CD4-positive, alpha-beta T cell treated with Interleukin-2 at 100 ng/mL for 4 hours (primary cell): Measurements from ENCODE around the gene DCLRE1C.
"Not testable (repeated sequence)": the region's sequence is repeated elsewhere in the genome, so short reads cannot be mapped to it uniquely, and the experiment has no call there.

ENCODE experiments used
- DNase-seq: peaks from one replicate; pipeline ENCODE4 v3.0.0-alpha.2; 2020; ENCODE audit warnings: low spot score

The DCLRE1C gene

DNA sequence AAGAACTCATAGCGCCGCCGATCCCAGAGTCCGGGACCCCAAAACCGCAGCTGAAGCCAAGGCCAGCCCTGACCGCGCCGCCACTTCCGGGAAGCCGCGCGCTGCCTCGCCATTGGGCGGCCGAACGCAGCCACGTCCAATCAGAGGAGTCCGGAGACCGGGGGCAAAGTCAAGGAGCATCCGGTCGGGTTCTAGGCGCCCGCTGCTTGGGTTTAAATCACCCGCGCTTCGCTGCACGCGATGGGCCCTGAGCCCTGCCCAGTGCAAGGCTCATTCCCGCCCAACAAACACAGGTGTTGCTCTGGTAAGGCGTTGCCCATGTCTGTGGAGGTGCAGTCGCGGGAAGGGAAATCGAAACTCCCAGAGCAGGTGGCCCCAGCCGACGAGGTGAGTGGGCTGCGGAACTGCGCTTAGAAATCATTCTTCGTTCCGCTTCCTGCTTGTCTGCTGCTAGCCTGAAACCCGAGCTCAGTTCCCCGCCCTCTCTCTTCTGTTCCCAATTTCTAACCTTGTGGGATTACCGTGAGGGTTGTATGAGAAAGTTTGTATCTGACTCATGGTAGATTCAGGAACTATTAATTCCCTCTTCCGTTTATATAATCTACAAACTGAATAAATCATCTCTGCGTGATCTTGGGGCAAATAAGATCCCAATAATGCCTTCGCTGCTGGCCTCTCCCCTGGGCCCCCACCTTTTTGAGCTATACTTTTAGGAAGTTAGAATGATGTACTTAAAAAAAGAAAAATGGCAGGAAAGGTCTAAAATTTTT is at the start of gene DCLRE1C:
TSS of gene DCLRE1C (minus strand) at position 96 of the 770 bp plus-strand sequence. CDS start at position 10, 86 bp downstream.
- DNase-seq: peak; percentile 90

DNA sequence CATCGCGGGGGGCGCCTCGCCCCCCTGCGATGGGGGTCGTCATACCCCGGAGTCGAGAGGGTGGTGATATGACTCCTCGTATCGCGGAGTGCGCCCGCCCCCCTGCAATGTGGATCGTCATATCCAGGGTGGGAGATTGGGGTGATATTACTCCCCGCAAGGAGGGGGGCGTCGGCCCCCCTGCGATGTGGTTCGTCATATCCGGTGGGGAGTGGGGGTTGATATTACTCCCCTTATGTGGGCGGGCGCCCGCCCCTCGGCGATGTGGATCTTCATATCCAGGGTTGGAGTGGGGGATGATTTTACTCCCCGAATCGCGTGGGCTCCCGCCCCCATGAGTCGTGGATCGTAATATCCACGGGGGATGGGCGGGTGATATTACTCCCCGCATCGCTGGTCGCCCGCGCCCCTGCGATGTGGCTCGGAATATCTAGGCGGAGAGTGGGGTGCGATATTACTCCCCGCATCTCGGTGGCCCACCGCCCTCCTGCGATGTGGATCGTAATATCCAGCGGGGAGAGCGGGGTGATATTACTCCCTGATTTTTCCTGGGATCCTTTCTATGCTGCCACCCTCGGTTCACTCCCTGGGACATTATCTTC is 42.2 kb upstream of the DCLRE1C start:
- DNase-seq: no peak

DNA sequence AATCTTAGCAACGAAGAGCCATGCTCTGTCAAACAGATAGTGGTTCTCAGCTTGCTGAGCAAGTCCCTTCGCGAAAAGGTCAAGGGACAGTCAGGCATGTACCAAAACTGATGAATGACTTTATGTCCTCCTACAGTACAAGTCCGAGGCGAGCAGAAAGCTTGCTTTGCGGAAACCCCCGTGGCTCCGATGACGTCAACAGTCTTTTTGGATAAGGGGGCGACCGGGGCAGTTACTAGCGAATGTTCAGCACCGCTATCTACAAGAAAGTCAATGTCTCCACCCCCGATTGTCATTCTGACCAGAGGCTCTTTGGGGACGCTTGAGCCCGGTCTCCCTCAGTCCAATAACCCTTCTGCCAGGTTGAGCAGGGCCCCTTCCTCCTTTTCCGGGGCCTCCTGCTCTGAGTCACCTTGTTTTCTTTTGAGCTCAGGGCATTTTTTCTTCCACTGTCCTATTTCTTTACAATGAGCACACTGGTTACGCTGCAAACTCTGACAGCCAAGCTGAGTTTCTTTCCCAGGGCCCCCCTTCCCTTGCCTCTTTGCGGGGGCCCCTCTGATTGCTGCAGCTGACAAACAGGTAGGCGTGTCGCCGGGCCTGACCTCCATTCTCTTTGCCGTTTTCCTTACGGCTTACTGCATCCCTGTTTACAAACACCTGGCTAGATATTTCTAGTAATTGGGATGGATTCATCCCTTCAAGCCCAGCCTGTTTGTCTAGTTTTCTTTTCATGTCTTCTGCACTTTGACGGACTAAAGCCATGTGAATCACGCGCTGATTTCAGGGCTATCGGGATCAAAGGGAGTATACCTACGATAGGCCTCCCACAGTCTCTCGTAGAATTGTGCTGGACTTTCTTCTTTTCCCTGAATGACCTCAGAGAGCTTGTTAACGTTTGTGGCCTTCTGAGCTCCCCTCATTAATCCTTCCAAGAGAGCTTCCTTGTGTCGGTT is 39.9 kb upstream of the DCLRE1C start:
- DNase-seq: not testable (repeated sequence)

DNA sequence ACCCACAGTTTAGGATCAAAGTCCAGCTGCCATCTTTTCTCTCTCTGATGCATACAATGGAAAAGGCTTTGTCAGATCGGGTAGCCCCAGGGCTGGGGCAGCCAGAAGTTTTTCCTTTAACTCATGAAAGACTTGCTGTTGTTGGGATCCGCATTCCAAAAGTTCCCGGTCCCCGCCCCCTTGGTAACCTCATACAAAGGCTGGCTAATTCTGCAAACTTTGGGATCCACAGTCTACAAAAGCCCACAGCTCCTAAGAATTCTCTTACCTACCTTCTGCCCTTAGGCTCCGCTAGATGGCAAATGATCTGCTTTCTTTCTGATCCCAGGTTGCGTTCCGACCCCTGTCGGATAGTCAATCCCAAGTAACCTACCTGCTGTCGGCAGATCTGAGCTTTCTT is 38.4 kb upstream of the DCLRE1C start:
- not testable (repeated sequence) for DNase-seq

DNA sequence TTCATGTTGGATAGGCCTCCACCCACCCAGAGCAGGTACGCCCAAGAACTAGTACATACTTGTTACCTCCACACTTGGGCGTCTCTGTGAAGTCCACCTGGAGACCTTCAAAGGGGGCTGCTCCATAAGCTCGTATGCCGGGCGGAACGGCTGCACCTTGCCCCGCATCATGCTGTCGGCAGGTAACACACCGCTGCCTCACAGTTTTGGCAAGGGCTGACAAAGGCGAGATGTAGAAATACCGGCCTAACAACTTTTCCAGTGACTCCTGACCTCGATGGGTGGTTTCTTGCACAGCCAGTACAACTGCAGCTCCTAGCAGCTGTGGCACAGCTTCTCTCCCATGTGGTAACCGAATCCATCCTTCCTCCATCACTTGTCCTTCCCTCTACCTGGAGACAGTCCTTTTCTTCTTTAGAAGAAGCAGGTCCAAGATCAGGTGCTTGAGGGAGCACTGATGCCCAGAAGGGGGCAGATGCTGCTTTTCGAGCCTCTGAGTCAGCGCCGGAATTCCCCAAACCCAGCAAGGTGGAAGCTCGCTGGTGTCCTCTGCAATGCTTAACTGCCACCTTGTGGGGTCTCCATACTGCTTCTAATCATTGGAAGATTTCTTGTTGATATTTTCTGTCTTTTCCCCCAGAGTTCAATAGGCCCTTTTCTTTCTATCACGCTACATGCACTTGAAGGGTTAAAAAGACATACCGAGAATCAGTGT is 37.3 kb upstream of the DCLRE1C start:
- peak; percentile 66 for DNase-seq

DNA sequence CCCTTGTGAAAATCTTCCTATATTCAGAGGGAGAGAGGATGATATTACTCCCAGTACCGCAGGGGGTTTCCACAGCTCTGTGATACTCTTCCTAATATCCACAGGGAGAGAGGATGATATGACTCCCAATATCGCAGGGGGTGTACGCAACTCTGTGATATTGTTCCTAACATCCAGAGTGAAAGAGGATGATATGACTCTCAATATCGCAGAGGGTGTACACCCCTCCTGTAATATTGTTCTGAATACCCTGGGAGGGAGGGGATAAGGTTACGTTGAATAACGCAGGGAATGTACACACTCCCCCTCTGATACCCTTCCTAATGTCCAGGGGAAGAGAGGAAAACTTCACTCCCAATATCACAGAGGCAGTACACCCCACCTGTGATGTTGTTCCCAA is 35.7 kb upstream of the DCLRE1C start:
- not testable (repeated sequence) for DNase-seq

DNA sequence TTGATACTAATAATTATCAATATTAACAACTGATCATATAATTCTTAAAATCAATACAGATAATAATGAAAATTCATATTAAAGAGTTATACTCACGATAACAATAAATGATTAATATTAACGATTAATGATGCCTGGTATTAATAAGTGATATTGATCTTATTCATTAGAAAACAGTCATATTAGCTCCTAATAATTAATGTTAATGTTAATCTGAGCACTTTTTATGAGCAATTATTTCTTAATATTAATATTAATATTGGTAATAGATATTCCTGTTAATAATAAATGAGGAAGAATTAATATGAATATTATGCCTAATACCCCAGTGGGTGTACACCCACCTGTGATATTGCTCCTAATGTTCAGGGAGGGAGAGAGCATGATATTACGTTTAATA is 28.8 kb upstream of the DCLRE1C start:
- no peak for DNase-seq

DNA sequence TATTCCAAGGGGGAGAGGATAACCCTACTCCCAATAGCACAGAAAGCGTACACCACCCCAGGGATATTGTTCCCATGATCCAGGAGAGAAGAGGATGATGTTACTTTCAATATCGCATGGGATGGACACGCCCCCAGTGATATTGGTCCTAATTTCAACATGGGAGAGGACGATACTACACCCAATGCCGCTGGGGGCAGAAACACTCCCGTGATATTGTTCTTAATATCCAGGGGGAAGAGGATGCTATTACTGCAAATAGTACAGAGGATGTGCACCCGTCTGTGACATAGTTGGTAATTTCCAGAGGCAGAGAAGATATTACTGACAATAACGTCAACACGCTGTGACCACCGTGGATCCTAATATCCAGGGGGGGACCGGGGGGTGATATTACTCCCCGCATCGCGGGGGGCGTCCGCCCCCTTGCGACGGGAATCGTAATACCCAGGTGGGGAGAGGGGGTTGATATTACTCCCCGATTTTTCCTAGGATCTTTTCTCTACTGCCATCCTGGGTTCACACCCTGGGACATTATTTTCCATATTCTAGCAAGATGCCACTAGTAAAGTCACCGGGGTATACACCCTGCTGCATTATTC is 21.9 kb upstream of the DCLRE1C start:
- DNase-seq: no peak

DNA sequence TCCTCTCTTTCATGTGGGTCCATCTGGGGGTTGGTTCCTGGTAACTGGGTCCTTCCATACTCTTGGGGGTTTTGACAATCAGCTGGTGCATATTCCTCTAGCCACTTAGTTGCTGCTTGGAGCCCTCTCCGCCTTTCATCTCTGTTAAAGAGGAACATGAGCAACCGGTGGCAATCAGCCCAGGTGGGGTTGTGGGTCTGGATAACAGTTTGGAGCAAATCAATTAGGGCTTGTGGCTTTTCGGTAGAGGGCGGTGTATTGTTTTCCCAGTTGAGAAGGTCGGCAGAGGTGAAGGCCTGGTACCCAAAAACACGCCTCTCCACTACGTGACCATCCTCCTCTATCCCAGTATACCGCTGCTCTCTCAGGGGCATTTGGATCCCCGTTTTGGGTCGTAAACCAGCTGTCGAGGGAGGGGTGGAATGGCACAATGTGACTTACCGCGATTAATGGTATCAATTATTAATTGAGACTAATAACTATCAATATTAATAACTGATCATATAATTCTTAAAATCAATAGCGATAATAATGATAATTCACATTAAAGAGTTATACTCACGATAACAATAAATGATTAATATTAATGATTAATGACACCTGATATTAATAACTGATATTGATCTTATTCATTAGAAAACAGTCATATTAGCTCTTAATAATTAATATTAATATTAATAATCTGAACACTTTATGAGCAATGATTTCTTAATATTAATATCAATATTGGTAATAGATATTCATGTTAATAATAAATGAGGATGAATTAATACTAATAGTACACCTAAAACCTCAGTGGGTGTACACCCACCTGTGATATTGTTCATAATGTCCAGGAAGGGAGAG is 20.5 kb upstream of the DCLRE1C start:
- DNase-seq: not testable (repeated sequence)

DNA sequence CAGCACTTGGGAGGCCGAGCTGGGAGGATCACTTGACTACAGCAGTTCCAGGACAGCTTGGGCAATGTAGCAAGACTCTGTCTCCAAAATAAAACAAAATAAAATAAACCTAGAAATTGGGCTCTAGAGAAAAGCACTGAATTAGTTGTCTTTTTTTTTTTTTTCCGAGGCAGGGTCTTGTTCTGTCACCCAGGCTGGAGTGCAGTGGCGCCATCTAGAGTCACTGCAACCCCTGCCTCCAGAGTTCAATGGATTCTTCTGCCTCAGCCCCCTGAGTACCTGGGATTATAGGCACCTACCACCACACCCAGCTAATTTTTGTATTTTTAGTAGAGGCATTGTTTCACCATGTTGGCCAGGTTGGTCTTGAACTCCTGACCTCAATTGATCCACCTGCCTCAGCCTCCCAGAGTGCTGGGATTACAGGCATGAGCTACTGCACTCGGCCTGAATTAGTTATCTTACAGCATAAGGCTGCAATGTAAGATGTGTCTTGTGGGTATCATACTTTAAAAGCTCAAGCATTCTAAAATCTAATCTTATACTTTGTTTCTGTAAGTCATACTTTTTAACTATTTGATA is 18.1 kb upstream of the DCLRE1C start:
- DNase-seq: peak; percentile 49

DNA sequence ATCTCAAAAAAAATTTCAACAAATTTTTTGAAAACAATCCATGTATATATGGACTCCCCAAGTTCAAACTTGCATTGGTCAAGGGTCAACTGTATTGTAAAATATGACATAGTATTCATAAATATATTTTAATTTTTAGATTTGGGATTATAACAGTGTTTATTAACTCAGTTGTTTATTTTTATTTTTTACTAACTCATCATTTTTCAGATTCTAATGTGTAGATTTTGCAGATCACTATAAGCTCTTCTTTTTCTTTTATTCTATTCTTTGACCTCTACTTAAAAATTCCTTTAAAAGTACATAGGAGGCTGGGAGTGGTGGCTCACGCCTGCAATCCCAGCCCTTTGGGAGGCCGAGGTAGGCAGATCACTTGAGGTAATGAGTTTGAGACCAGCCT is 14.0 kb upstream of the DCLRE1C start:
- DNase-seq: no peak

DNA sequence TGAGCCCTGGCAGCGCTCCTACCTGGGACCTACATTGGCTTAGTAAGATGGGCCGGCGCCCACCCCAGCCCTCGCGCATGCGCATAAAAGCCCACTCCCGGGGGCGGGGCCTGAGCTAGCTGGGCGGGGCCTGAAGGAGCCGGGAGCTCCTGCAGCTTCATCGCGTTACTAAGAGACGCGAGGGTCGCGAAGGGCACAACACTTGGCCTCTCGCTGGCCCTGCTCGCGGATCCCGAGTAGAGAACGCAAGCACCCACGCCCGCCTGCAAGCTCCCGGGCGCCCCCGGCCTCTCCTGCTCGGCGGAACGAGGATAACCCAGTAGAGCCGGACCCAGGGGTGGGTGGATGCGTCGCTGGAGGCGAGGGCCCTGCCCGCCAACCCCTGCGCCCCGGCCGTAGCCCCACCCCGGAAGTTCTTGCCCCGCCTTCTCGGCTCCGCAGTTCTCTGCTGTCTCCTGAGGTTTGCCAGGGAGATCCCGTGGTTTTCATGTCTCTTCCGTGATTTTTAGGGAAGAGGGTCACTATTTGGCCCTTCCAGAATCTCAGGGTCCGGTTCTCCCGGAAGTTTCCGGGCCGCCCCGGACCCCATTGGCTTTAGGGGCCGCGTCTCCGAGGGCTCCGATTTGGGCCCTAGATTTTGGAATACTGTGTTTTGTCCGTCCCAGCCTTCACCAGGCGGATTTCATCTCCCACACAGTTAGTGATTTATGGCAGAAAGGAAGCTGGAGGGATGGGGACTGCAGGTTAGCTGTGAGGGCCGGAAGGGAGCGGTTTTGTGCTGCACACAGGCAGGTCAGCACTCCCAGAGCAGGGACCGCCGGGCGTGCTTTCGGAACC is 5.5 kb upstream of the DCLRE1C start, which contains the start of gene MEIG1:
TSS of gene MEIG1 (plus strand) at position 168 of the 837 bp plus-strand sequence. CDS start 7,081 bp downstream, outside the sequence.
- DNase-seq: peak; percentile 91

DNA sequence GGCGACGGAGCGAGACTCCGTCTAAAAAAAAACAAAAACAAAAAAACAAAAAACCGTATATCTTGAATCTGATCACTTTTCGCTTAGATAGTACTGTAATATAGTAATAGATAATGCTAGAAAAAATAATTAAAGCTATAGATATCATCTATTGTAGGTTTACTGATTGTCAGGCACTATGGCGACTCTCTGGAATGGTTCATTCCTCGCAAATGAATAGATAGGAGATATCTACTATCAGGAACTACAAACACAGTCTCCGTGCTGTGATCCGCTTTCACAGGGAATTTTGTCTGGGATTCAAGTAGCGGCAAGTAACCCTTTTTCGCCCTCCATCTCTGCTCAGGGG is 5.0 kb upstream of the DCLRE1C start:
- no peak for DNase-seq

DNA sequence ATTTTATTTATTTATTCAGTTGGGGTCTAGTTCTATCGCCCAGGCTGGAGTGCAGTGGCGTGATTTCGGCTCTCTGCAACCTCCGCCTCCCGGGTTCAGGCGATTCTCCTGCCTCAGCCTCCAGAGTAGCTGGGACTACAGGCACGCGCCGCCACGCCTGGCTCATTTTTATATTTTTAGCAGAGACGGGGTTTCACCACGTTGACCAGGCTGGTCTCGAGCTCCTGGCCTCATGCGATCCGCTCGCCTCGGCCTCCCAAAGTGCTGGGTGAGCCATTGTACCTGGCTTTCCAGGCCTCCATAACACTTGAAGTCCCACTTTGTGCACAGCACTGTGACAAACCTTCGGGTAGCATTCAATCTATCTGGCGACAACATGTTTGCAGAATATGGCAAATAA is 1.0 kb upstream of the DCLRE1C start:
- DNase-seq: no peak

DNA sequence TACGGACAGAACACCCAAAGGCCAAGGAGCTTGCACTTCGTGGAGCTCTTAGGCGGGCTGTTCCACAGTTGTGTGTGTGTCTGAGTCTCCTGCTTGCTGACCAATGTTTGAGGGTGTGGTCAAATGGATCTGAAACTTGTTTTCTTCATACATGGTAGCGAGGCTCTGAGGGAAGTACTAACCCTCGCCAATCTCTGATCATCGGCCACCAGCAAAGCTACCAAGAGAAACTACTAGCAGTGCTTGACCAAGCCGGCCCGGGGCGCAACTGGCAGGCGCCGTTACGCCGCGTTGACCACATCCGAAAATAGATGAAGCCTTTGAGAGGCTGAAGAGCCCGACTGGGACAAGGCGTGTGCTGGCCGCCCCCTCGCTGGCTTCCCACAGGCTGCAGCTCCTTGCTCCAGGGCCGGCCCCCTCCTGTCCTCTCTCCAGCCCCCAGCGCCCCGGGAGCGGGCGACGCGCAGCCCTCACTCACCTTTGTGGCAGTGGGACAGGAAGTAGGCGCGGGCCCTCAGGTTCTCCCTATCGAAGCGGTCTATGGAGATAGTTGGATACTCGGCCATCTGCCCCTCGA is 384 bp downstream of the DCLRE1C start:
- no peak for DNase-seq

DNA sequence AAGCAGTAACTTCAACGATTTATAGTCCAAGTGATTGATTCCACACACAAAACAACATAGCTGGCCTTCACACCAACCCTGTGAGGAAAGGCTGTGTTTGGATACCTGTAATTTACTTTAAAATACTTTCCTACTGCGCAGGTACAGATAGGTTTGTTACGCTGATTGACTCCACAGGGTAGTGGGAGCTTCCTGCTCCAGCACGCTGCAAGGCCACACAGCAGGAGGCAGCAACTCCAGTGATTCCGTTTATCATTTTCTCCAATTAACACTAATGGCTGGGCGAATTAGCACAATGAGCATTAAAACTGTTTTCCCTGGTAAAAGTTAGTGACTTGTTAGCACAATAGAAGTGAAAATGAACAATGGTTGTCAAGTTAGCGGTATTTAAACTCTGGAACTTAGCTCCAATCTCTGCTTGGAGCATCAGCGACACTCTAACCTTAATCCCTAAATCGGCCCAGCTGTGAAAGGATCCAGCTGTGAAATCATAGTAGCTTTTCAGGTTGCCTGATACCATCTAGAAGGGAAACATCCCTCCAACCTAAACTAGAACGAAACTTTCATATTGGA is 959 bp downstream of the DCLRE1C start:
- no peak for DNase-seq

DNA sequence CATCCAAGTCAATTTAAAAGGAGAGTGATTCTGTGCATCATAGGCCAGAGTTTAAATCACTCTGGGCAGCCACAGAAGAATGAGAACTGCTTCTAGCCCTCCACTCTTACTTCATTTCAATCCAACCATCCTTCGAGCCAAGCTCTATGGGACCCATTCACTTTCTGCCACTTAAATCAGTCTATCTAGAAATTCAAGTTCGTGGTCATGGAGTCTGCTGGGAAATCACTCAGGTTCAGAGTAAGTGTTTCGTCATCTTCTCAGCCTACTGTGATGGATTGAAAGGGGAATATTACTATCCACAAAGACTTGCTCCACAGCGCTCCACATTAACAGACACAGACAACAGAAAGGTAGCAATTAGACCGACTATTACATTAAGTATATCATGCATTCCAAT is 4.6 kb downstream of the DCLRE1C start:
- DNase-seq: no peak

DNA sequence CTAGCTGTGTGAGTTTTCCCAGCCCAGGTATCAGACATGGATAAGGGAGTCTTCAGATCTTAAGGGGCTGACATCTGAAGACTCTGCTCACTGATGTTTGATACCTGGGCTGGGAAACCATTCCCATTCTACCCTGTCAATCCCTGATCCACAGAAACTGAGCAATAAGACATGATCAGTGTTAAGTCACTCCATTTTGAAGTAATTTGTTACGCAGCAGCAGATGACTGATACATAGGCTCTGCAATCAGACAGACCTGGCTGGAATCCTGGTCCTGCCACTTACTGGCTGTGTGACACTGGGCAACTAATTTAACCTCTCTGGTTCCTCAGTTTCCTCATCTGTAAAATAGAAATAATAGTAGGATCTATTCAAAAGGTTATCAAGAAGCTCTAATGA is 6.6 kb downstream of the DCLRE1C start:
- DNase-seq: no peak

DNA sequence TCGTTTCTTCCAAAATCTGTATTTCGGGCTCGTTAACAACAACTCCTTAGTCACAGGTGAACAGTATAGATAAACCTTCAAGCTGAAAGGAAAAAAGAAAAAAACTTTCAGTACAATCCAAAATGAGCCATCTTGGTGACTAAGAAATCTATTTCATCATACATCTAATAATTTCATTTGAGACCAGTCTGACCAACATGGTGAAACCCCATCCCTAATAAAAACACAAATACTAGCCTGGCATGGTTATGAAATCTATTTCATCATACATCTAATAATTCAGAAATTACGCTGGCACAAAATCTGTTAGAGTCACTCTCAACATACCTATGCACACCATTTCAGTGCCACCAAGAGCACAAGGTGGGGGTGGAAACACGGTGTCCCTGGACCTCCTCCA is 8.8 kb downstream of the DCLRE1C start:
- DNase-seq: no peak
